HG03521 (cell line): Measurements from ENCODE around the gene SDK1.
"Not testable (repeated sequence)": the region's sequence is repeated elsewhere in the genome, so short reads cannot be mapped to it uniquely, and the experiment has no call there.

Experiments
- ATAC-seq: cut with Tn5 transposase; IDR thresholded peaks from one replicate; pipeline ENCODE4 v1.9.1; 2021; ENCODE audit warnings: mild to moderate bottlenecking, moderate library complexity; ENCODE audit not compliant: unreplicated experiment

Gene SDK1

DNA sequence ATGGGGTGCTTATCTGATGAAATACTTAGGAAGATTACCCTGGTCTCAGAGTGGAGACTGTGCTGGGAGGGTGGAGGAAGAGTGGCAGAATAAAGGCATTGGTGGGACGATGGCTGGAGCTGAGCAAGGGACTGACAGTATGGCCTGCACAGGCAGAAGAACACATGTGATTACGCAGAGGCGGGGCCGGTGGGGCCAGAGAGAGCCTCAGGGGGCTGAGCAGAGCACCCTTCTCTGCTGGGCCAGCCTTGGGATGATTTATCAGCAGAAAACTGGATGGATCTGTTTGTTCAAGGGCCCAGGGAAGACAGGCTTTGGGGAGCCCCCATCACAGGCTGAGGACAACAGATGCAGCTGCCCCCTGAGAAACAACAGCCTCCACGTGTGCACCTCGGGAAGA is 272.1 kb downstream of the SDK1 start:
- no peak for ATAC-seq

GRCh38 chr7:3574386-3574785 is 273.3 kb downstream of the SDK1 start:
- ATAC-seq: no peak

DNA sequence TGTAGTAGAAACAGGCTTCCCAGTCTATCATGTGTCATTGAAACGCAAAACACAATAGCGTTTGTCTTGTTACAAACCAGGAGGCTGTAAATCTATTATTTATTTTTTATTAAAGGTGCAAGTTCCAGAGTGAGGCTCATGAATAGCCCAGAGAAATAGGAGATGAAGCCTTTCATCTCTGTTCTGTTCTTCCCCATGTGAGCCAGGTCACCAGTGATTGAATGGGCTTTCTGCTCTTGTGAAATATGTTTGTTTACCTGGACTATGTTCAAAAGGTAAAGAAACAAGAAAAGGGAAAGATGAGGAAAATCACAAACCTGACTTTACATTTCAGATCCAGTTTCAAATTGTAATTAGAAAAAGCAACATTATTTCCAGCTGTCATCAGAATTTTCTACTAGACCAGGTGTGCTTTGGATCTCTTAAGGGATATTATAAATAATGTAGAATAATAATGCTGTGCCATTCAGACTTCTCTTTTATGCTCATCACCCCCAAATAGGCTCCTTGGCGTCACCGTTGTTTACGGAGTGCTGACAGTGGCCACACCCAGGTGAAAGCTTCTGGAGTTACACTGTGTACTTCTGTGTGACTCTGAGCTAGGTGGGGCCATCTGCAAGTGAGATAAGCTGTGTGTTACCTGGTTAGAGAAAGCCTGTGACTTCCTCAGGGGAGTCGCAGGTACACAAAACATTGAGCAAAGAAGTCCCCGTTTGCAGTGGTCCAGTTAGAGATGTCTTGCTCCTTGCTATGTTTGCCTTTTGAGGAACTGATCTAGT is 274.9 kb downstream of the SDK1 start:
- ATAC-seq: no peak

- no peak for ATAC-seq
Measured at GRCh38 chr7:3578399-3578798, 277.3 kb downstream of the SDK1 start.

DNA sequence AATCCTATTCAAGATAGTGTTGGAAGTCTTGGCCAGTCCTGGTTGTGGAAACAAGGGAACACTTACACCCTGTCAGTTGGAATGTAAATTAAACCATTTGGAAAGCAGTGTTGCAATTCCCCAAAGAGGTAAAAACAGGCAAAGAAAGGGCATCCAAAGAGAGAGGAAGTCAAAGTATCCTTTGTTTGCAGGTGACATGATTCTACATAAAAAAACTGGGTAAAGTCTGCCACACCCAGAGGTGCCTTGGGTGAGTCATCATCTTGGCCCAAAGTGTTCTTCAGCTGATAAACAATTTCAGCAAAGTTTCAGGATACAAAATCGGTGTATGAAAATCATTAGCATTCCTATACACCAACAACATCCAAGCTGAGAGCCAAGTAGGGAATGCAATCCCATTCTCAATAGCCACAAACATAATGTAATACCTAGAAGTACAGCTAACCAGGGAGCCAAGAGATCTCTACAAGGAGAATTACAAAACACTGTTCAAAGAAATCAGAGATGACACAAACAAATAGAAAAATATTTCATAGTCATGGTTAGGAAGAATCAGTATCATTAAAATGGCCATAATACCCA is 278.7 kb downstream of the SDK1 start:
- ATAC-seq: no peak

DNA sequence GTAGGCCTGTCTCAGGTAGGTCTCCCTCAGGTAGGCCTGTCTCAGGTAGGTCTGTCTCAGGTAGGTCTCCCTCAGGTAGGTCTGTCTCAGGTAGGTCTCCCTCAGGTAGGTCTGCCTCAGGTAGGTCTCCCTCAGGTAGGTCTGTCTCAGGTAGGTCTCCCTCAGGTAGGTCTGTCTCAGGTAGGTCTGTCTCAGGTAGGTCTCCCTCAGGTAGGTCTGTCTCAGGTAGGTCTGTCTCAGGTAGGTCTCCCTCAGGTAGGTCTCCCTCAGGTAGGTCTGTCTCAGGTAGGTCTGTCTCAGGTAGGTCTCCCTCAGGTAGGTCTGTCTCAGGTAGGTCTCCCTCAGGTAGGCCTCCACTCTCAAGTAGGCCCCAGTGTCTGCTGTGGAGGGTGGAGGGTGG is 281.1 kb downstream of the SDK1 start:
- ATAC-seq: not testable (repeated sequence)

GRCh38 chr7:3585826-3586225 is 284.8 kb downstream of the SDK1 start:
- ATAC-seq: no peak

GRCh38 chr7:3588341-3588740 is 287.3 kb downstream of the SDK1 start:
- ATAC-seq: no peak

DNA sequence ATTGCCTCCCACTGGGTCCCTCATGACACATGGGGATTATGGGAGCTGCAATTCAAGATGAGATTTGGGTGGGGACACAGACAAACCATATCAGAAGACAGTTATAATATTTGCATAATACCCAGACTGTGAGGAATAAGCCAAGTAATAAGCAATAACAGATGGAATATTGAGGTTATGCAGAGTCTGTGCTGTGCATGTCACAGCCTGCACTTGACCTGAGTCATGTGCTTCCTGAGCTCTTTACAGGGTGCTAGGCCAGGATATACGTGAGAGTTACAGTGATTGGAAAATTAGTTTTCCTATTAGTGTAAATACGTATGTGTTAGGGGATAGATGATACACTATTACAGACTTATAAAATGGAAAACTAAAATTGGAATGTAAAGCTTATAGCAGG is 288.7 kb downstream of the SDK1 start:
- no peak for ATAC-seq

GRCh38 chr7:3591219-3591618 is 290.2 kb downstream of the SDK1 start:
- ATAC-seq: no peak

DNA sequence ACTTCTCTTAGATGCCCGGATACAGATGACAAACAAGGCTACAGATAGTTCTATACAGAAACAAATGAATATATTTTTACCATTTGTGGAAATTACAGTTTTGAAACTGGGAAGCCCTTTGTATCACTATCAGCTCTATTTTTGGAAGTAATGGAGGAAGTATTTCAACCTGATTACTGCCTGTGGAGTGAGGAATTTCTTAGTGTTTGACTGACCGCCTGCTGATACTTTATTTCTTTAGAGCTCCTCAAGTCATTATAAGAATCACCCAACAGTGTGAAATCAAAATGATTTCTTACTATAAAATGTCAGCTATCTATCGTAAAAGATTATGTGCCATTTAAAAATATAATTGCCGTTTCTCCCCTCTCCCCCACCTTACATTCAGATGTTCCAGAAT is 290.9 kb downstream of the SDK1 start:
- no peak for ATAC-seq

DNA sequence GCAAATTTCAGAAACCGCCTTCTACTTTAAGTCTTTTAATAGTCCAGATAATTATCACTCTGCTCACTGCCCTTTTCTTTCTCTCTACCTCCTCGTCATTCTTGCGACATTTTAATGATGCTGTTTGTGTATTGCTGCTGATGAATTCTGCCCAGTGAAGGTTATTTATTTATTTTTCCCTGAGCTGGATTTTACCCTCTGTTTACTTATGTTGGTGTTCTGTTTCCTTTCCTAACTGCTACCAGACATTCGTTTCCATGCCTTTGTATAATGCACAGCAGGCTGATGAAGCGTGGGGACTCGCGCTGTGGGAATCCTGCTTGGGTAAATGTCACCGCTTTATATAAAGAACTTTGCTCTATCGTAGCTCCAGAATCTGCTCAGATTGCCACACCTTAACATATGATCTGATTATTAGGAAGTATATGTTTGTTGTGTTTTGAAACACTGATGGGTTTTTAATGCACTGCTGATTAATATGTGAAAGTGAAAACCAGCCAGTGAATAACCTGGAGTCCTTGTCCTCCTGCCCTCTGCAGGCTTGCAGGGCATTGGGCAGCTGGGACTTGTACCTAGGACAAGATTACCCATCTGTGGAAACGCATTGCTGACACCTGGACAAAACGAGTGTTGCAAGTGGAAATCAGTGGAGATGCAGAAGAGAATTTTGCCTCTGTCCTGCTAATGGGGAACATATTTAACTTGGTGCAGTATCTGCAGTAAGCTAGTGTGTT is 291.5 kb downstream of the SDK1 start:
- no peak for ATAC-seq

DNA sequence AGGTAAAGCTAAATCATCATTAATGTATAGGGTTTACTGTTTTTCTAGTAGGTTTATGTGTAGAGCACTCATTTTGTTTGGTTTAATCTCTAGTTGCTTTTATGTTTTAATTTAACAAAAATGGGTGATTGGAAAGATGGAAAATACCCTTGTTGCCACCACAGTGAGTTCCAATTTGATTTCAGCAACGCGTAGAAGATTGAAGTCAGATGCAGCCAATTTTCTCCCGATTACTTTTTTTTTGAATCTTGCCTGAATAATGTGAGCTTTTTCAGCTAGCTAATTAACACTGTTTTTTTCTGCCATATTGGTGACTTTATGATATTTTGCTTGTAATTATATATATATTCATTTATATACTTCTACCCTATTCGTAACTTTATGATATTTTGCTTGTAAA is 293.8 kb downstream of the SDK1 start:
- no peak for ATAC-seq

DNA sequence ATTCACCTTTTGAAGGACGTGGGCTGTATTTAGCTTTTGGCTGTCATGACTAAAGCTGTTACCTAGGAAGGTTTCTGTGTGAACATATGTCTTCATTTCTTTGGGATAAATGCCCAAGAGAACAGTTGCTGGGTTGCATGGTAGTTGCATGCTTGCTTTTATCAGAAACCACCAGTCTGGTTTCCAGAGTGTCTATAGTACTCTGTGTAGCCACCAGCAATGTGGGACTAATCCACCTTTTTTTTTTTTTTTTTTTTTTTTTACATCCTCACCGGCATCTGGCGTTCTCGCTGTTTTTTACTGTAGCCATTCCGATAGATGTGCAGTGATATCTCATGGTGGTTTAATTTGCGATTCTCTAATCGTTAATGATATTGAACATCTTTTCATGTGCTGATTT is 297.8 kb downstream of the SDK1 start:
- ATAC-seq: no peak

DNA sequence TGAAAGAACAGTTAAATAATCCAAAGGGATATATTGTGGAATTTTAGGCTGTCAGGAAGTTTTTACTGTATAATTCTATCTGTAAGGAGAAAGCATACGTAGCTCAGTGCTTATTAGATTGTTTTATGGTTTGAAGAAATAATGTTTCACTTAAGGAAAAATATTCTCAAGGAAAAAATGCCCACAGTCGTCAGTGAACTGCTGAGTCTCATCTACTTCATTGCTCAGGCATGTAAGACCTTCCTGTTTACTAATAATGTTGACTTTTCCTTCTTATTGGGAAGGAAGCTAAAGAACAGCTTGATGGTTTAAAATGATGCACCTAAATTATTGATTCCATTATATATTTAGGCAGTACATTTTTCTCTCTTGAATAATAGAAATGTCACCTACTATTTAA is 304.2 kb downstream of the SDK1 start:
- no peak for ATAC-seq

DNA sequence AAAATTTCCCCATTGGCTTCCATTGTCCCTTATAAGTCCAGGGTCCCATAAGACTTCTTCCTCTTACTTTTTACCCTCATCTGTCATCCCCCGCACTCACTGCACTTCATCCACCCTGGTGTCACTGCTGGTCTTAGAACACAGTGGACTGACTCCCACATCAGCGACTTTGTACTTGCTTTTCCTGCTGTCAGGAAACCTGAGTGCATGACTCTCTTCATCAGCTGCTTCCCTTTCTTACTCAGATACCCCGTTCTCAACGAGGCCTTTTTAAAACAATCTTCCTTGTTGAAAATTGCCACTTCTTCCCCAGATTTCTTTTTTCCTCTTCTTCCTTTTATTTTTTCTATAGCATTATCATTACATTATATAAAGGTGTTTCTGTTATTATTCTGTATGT is 305.4 kb downstream of the SDK1 start:
- no peak for ATAC-seq

DNA sequence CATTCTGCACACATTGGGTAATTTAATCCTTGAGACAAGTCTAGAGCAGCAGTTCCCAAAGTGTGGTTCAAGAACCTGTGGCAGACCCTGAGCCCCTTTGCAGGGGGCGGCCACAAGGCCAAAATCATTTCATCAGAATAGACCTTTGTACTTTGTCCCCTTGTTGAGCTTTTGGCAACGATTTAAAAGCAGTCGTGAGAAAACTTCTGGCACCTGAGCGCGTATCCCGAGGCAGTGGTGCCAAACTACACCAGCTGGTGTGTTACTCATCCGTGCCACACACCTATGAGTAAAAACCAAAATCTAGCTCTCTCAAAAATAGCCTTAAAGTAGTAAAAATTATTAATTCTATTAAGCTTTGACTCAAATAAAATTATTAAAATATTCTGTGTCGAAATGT is 306.8 kb downstream of the SDK1 start:
- ATAC-seq: no peak

DNA sequence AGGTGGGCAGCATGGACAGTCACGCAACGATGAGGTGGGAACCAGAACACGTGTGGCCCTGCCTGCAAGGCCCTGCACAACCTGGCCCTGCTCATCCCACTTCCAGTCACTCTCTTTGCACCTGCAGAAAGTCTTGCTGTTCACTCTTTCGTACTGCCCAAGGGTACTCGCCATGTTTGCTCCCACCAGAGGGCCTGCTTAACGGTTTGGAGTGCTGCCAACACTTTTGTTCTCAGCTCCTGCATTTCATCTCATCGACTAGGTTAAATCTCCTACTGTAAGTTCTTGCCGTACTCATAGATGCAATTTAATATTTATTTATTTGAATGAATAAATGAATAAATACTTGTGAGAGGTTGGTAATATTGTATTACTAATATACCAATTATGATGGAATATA is 315.3 kb downstream of the SDK1 start:
- no peak for ATAC-seq

GRCh38 chr7:3630081-3630480 is 329.0 kb downstream of the SDK1 start:
- no peak for ATAC-seq

DNA sequence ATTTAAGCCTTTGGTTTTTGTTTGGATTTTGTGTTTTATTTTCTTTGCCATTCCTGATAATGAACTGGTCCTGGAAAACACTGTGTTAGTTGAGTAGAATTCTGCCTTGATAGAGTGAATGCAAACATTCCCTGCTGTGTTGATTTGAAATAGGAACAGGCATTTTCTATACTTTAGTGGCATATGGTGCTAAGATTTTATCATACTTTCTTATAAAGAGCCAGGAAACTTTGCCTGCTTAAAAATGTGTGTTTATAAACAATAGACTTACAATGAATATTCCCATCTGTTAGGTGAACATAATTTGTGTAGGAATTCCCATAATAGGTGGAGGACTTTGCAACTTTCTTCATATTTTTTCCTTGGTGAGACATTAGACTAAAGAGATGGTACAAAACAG is 333.3 kb downstream of the SDK1 start:
- no peak for ATAC-seq

DNA sequence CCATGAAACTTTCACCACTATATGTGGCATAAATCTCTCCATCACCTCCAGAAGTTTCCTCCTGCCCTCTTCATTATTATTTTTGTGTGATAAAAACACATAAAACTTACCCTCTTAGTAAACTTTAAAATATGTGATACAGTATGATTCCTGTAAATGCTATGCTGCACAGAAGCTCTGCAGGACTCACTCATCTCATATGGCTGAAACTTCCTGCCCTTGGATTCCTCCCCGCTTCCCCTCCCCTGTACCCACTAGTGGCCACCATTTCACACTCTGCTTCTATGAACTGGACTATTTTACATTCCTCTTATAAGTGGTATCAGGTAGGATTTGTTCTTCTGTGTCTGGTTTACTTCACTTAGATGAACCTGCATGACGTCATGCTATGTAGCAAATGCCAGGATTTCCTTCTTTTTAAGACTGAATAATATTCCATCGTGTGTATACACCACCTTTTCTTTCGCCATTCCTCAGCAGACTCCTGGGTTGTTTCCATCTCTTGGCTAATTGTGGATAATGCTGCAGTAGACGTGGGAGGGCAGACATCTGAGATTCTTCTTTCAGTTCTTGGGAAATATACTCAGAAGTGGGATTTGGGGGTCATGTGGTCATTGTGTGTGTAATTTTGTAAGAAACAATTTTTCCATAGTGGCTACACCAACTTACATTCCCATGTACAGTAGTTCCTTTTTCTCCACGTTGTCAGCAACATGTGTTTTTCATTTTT is 335.2 kb downstream of the SDK1 start:
- ATAC-seq: no peak

- no peak for ATAC-seq
Measured at GRCh38 chr7:3639253-3639652, 338.2 kb downstream of the SDK1 start.
